ENCODE results near the gene ARHGAP42. TPM values are rescaled to one million over a fixed set of nuclear protein-coding genes. Genes with fewer than 3 reads are reported as not detected.

Gene ARHGAP42
- total and polyA plus RNA-seq, 10 of the 15 experiments (the other 5 are each of a cell fraction or from before 2014, with no cell fraction given) = 1.8 to 6.3 (median 3.2) TPM

DNA sequence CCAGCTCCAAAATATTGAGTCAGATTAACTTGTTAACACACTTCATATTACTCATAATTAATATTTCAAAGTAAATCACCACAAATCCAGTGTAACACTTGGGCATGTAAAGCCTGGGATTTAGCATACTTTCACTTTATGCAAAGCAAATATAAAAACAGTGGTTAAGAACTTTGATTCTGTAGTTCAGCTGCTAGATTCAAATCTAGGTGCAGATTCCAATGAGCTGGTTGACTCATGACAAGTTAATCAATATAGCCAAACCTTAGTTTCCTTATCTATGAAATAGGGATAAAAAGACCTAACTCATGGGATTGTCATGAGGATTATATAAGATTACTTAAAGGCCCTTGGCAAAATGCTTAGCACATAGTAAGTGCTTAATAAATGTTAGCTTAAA lies 45.9 kb downstream of the ARHGAP42 start:
- H3K27ac ChIP-seq (ENCODE audit: control insufficient read depth, insufficient read depth) = no peak overlapping the region
- no peak overlapping the region for H2AFZ ChIP-seq (ENCODE audit: control insufficient read depth, low read depth, low read length)
- no peaks in the 10 kb centered on the region for H3K36me3 ChIP-seq (ENCODE audit: control insufficient read depth in 2 of 2, insufficient read depth in 2 of 2, low read length in 1 of 2)
- H3K4me2 ChIP-seq (ENCODE audit: control insufficient read depth, insufficient read depth) = no peak overlapping the region
- ChIA-PET RAD21 (ENCODE audit: unreplicated experiment) (interaction anchor here (1.1 to 1.2 kb wide), 2 partner anchors 11 to 28 kb away, joined by 3 read pairs; no protein-coding TSS in a partner anchor), CTCF (interaction anchor here (0.7 kb wide), 1 partner anchor 15 kb away, joined by 3 read pairs; no protein-coding TSS in a partner anchor), SMC1A (ENCODE audit: uncharacterized antibody, unreplicated experiment) (interaction anchor here (0.5 to 1.0 kb wide), 2 partner anchors 9 to 40 kb away, joined by 3 to 6 read pairs; no protein-coding TSS in a partner anchor), POLR2A (interaction anchor here (0.6 kb wide), 1 partner anchor 691 kb away, joined by 3 read pairs; no protein-coding TSS in a partner anchor)
- H3K4me1 ChIP-seq (ENCODE audit: control insufficient read depth, insufficient read depth, low read length) = peaks cover 14% of the 10 kb centered on the region
- intact Hi-C loops (cut with micrococcal nuclease; ENCODE audit: unreplicated experiment) = no loop called here
- no peaks in the 10 kb centered on the region for H3K9me3 ChIP-seq (replicated peaks; ENCODE audit: control insufficient read depth, insufficient read depth, low read length)
- TF ChIP-seq TAF1 (IDR thresholded peaks at IDR 0.05; ENCODE audit: borderline replicate concordance, low read depth, low read length) = no peak
- TF ChIP-seq, protein P1, sequence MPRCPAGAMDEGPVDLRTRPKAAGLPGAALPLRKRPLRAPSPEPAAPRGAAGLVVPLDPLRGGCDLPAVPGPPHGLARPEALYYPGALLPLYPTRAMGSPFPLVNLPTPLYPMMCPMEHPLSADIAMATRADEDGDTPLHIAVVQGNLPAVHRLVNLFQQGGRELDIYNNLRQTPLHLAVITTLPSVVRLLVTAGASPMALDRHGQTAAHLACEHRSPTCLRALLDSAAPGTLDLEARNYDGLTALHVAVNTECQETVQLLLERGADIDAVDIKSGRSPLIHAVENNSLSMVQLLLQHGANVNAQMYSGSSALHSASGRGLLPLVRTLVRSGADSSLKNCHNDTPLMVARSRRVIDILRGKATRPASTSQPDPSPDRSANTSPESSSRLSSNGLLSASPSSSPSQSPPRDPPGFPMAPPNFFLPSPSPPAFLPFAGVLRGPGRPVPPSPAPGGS (IDR thresholded peaks at IDR 0.05; ENCODE audit: borderline replicate concordance, insufficient read depth, low read depth, low read length, poor library complexity, severe bottlenecking) = no peak
- no peak for TF ChIP-seq EP300 (IDR thresholded peaks at IDR 0.05; ENCODE audit: borderline replicate concordance in 1 of 2, control insufficient read depth in 1 of 2, low read depth in 2 of 2, low read length in 2 of 2)
- no peak for TF ChIP-seq ASH2L (IDR thresholded peaks at IDR 0.05; ENCODE audit: borderline replicate concordance, low read depth)
- TF ChIP-seq, protein P2, sequence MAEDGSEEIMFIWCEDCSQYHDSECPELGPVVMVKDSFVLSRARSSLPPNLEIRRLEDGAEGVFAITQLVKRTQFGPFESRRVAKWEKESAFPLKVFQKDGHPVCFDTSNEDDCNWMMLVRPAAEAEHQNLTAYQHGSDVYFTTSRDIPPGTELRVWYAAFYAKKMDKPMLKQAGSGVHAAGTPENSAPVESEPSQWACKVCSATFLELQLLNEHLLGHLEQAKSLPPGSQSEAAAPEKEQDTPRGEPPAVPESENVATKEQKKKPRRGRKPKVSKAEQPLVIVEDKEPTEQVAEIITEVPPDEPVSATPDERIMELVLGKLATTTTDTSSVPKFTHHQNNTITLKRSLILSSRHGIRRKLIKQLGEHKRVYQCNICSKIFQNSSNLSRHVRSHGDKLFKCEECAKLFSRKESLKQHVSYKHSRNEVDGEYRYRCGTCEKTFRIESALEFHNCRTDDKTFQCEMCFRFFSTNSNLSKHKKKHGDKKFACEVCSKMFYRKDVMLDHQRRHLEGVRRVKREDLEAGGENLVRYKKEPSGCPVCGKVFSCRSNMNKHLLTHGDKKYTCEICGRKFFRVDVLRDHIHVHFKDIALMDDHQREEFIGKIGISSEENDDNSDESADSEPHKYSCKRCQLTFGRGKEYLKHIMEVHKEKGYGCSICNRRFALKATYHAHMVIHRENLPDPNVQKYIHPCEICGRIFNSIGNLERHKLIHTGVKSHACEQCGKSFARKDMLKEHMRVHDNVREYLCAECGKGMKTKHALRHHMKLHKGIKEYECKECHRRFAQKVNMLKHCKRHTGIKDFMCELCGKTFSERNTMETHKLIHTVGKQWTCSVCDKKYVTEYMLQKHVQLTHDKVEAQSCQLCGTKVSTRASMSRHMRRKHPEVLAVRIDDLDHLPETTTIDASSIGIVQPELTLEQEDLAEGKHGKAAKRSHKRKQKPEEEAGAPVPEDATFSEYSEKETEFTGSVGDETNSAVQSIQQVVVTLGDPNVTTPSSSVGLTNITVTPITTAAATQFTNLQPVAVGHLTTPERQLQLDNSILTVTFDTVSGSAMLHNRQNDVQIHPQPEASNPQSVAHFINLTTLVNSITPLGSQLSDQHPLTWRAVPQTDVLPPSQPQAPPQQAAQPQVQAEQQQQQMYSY (CRISPR knock-in tag; IDR thresholded peaks at IDR 0.05) = no peak
- no peak for TF ChIP-seq RELB (IDR thresholded peaks at IDR 0.05; ENCODE audit: low read depth)
- TF ChIP-seq, protein P3, sequence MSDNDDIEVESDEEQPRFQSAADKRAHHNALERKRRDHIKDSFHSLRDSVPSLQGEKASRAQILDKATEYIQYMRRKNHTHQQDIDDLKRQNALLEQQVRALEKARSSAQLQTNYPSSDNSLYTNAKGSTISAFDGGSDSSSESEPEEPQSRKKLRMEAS (IDR thresholded peaks at IDR 0.05; ENCODE audit: low read depth, low read length) = no peak
- no peak for TF ChIP-seq RB1 (IDR thresholded peaks at IDR 0.05; ENCODE audit: borderline replicate concordance)
- no peak for TF ChIP-seq HDAC2 (IDR thresholded peaks at IDR 0.05)
- ATAC-seq (no peak), DNase-seq (ENCODE audit: low read depth, low spot score) (no peak), FAIRE-seq (no peak)
- no peak overlapping the region for H3K9ac ChIP-seq (ENCODE audit: control insufficient read depth, insufficient read depth, low read length)
- BruUV-seq (replicated peaks) = no TSS peak
- H3K4me3 ChIP-seq = no peak overlapping the region
- H4K20me1 ChIP-seq (ENCODE audit: control insufficient read depth, insufficient read depth) = no peaks in the 10 kb centered on the region; the same call in 1 of the 2 replicates
- no peaks in the 10 kb centered on the region for H3K79me2 ChIP-seq (ENCODE audit: control insufficient read depth, insufficient read depth, low read length)
- in situ Hi-C loops (cut with MboI) = no loop called here
- H3K27me3 ChIP-seq (replicated peaks in 1 of 2; ENCODE audit: control insufficient read depth in 2 of 2, insufficient read depth in 2 of 2, low read length in 1 of 2) = no peaks in the 10 kb centered on the region

All from GM12878 (cell line).